GM12892 (cell line): ENCODE measurements around the gene ADAMTSL3. TPM values are rescaled to one million over a fixed set of nuclear protein-coding genes. Genes with fewer than 3 reads are reported as not detected.

Experiments
- DNase-seq: peaks from one replicate; pipeline ENCODE4 v3.0.0; 2011; ENCODE audit not compliant: insufficient read length
- FAIRE-seq: peaks from 2 replicates; lab custom pipeline; 2011; peaks lifted over from hg19 to GRCh38; lab: Jason Lieb, UNC
- POLR2A ChIP-seq: IDR thresholded peaks from 2 replicates; pipeline ENCODE4 v1.6.1; 2011; ENCODE audit warnings: low read depth, low read length, control low read depth
- POLR2AphosphoS5 ChIP-seq: IDR thresholded peaks from 2 replicates; pipeline ENCODE4 v1.6.1; 2011; ENCODE audit warnings: low read depth, low read length, control low read depth
- TAF1 ChIP-seq: IDR thresholded peaks from 2 replicates; pipeline ENCODE4 v1.6.1; 2011; ENCODE audit warnings: low read depth, mild to moderate bottlenecking, control low read depth, low read length, borderline replicate concordance
- polyA plus RNA-seq: library from polyadenylated mRNA; unstranded; fragments of >200 nt; gene quantifications from one replicate; pipeline ENCODE4 v1.2.1, GENCODE V29; 2012; ENCODE audit warnings: missing spikeins, inconsistent platforms; ENCODE audit not compliant: missing spikeins

ADAMTSL3 gene
- polyA plus RNA-seq, result 0.06 TPM

GRCh38 chr15:83653639-83654378 is at the start of gene ADAMTSL3:
TSS of gene ADAMTSL3 (plus strand) at chr15:83654123. CDS start at chr15:83655762, 1,639 bp downstream.
- no peak for FAIRE-seq
- no peak for DNase-seq
- no peak for TF ChIP-seq POLR2AphosphoS5
- TF ChIP-seq POLR2A, result no peak
- TF ChIP-seq TAF1, result no peak

- DNase-seq, result no peak
- FAIRE-seq, result no peak
- TF ChIP-seq POLR2AphosphoS5, result no peak
- TF ChIP-seq POLR2A, result no peak
- TF ChIP-seq TAF1, result no peak
Measured at GRCh38 chr15:83604549-83604948, 49.4 kb upstream of the ADAMTSL3 start.

- DNase-seq (no peak), FAIRE-seq (no peak)
- TF ChIP-seq POLR2A, result no peak
- no peak for TF ChIP-seq POLR2AphosphoS5
- TF ChIP-seq TAF1, result no peak
Measured at GRCh38 chr15:83605111-83605945, 48.6 kb upstream of the ADAMTSL3 start.

GRCh38 chr15:83610132-83610531 is 43.8 kb upstream of the ADAMTSL3 start:
- no peak for FAIRE-seq
- TF ChIP-seq TAF1 (no peak), POLR2AphosphoS5 (no peak), POLR2A (no peak)
- no peak for DNase-seq

- no peak for TF ChIP-seq POLR2AphosphoS5
- no peak for TF ChIP-seq TAF1
- no peak for TF ChIP-seq POLR2A
- FAIRE-seq, result no peak
- DNase-seq, result no peak
Measured at GRCh38 chr15:83610901-83611685, 42.8 kb upstream of the ADAMTSL3 start.

GRCh38 chr15:83612226-83612625 is 41.7 kb upstream of the ADAMTSL3 start:
- DNase-seq (no peak), FAIRE-seq (no peak)
- TF ChIP-seq TAF1, result no peak
- TF ChIP-seq POLR2AphosphoS5, result no peak
- TF ChIP-seq POLR2A, result no peak

GRCh38 chr15:83612898-83613635 is 40.9 kb upstream of the ADAMTSL3 start:
- TF ChIP-seq TAF1 (no peak), POLR2A (no peak)
- no peak for DNase-seq
- FAIRE-seq, result no peak

GRCh38 chr15:83613714-83614113 is 40.2 kb upstream of the ADAMTSL3 start:
- FAIRE-seq (no peak), DNase-seq (no peak)
- TF ChIP-seq TAF1, result no peak
- no peak for TF ChIP-seq POLR2A
- no peak for TF ChIP-seq POLR2AphosphoS5

- TF ChIP-seq TAF1 (no peak), POLR2AphosphoS5 (no peak), POLR2A (no peak)
- DNase-seq, result no peak
- FAIRE-seq, result no peak
Measured at GRCh38 chr15:83616840-83617239, 37.1 kb upstream of the ADAMTSL3 start.

GRCh38 chr15:83626171-83626802 is 27.6 kb upstream of the ADAMTSL3 start:
- no peak for TF ChIP-seq POLR2A
- FAIRE-seq (no peak), DNase-seq (no peak)
